ENCODE data around the gene SPAG9.

GRCh38 chr17:50944902-50945720, 175.6 kb downstream of the SPAG9 start:
- TF ChIP-seq BHLHE40 (IDR thresholded peaks at IDR 0.05; ENCODE audit: borderline replicate concordance) (no peak), SP1 (IDR thresholded peaks at IDR 0.05) (no peak), HDGF (IDR thresholded peaks at IDR 0.05; ENCODE audit: borderline replicate concordance) (no peak), SUZ12 (IDR thresholded peaks at IDR 0.05) (no peak), FOXM1 (IDR thresholded peaks at IDR 0.05; ENCODE audit: borderline replicate concordance) (no peak), FOXK2 (IDR thresholded peaks at IDR 0.05) (no peak), FOXA1 (IDR thresholded peaks at IDR 0.05) (no peak), NFRKB (IDR thresholded peaks at IDR 0.05) (no peak)

All from HEK293T (cell line).